OCI-M1 (cell line): Measurements from ENCODE around the gene PPP3CA.
A peak's percentile ranks its signal among the peaks of the same experiment; 100 is the strongest.

Source experiments
- DNase-seq: peaks from one replicate; lab custom pipeline; 2025; lab: John Stamatoyannopoulos, UW

Gene PPP3CA

GRCh38 chr4:101288365-101289145 lies 58.8 kb downstream of the PPP3CA start:
- peak; percentile 88 for DNase-seq

- DNase-seq, result no peak
These were observed 60.0 kb downstream of the PPP3CA start for GRCh38 chr4:101287324-101287723.

GRCh38 chr4:101286663-101287062 lies 60.7 kb downstream of the PPP3CA start:
- DNase-seq, result no peak

- no peak for DNase-seq
These were observed 61.3 kb downstream of the PPP3CA start for GRCh38 chr4:101285985-101286384.

GRCh38 chr4:101284546-101284945 lies 62.8 kb downstream of the PPP3CA start:
- DNase-seq, result no peak

- DNase-seq, result no peak
These were observed 63.9 kb downstream of the PPP3CA start for GRCh38 chr4:101283434-101283833.

GRCh38 chr4:101282076-101282844 lies 65.1 kb downstream of the PPP3CA start:
- no peak for DNase-seq

- DNase-seq, result no peak
These were observed 66.3 kb downstream of the PPP3CA start for GRCh38 chr4:101280866-101281600.

GRCh38 chr4:101279377-101279871 lies 67.9 kb downstream of the PPP3CA start:
- peak; percentile 92 for DNase-seq

- no peak for DNase-seq
These were observed 69.7 kb downstream of the PPP3CA start for GRCh38 chr4:101277671-101278070.

GRCh38 chr4:101276661-101277060 lies 70.7 kb downstream of the PPP3CA start:
- no peak for DNase-seq

GRCh38 chr4:101274888-101275752 lies 72.2 kb downstream of the PPP3CA start:
- DNase-seq, result no peak

- DNase-seq, result no peak
These were observed 75.8 kb downstream of the PPP3CA start for GRCh38 chr4:101271516-101271915.

- peak; percentile 84 for DNase-seq
These were observed 77.6 kb downstream of the PPP3CA start for GRCh38 chr4:101269682-101270081.

GRCh38 chr4:101265816-101266172 lies 81.5 kb downstream of the PPP3CA start:
- no peak for DNase-seq

- DNase-seq, result no peak
These were observed 82.1 kb downstream of the PPP3CA start for GRCh38 chr4:101264993-101265815.

- DNase-seq, result no peak
These were observed 82.8 kb downstream of the PPP3CA start for GRCh38 chr4:101264512-101264911.

- no peak for DNase-seq
These were observed 84.6 kb downstream of the PPP3CA start for GRCh38 chr4:101262683-101263082.

- no peak for DNase-seq
These were observed 87.5 kb downstream of the PPP3CA start for GRCh38 chr4:101259876-101260275.

GRCh38 chr4:101258883-101259282 lies 88.4 kb downstream of the PPP3CA start:
- DNase-seq, result peak; percentile 90

GRCh38 chr4:101256222-101256621 lies 91.1 kb downstream of the PPP3CA start:
- DNase-seq, result no peak
